NCI-H1417 (cell line): ENCODE results near the gene BCAR1.
"Not testable (repeated sequence)": the region's sequence is repeated elsewhere in the genome, so short reads cannot be mapped to it uniquely, and the experiment has no call there.

Source experiments
- DNase-seq, 3 experiments: peaks; one replicate each; lab custom pipeline; 2025; lab: John Stamatoyannopoulos, UW

BCAR1 gene

GRCh38 chr16:75254359-75254837 is 3.0 kb upstream of the BCAR1 start:
- no peak for DNase-seq

GRCh38 chr16:75252946-75253911 is 1.8 kb upstream of the BCAR1 start:
- DNase-seq = no peak

- no peak for DNase-seq
Observed at GRCh38 chr16:75252049-75252864, 833 bp upstream of the BCAR1 start.

- peak in 2 of 3 experiments; percentile 58 to 80 for DNase-seq
Observed at GRCh38 chr16:75250809-75251279, 580 bp downstream of the BCAR1 start.

GRCh38 chr16:75250089-75250808 is 1.2 kb downstream of the BCAR1 start:
- peak in 2 of 3 experiments; percentile 54 to 58 for DNase-seq

- DNase-seq = no peak
Observed at GRCh38 chr16:75249441-75249840, 2.0 kb downstream of the BCAR1 start.

GRCh38 chr16:75248536-75249380 is 2.7 kb downstream of the BCAR1 start:
- no peak for DNase-seq

- DNase-seq = no peak
Observed at GRCh38 chr16:75248142-75248535, 3.3 kb downstream of the BCAR1 start.

GRCh38 chr16:75247249-75247648 is 4.2 kb downstream of the BCAR1 start:
- no peak for DNase-seq

- no peak for DNase-seq
Observed at GRCh38 chr16:75246504-75247205, 4.8 kb downstream of the BCAR1 start.

GRCh38 chr16:75244844-75245758 is 6.3 kb downstream of the BCAR1 start:
- no peak for DNase-seq

GRCh38 chr16:75244225-75244809 is 7.1 kb downstream of the BCAR1 start:
- DNase-seq = no peak

GRCh38 chr16:75243667-75244224 is 7.7 kb downstream of the BCAR1 start:
- DNase-seq = no peak

- not testable (repeated sequence) for DNase-seq
Observed at GRCh38 chr16:75242436-75243078, 8.9 kb downstream of the BCAR1 start.

GRCh38 chr16:75241955-75242354 is 9.5 kb downstream of the BCAR1 start:
- DNase-seq = no peak

GRCh38 chr16:75241412-75241811 is 10.0 kb downstream of the BCAR1 start:
- DNase-seq = no peak

- not testable (repeated sequence) for DNase-seq
Observed at GRCh38 chr16:75240633-75241032, 10.8 kb downstream of the BCAR1 start.
